ENCODE results near the gene CREM.
"Not testable (repeated sequence)": the region's sequence is repeated elsewhere in the genome, so short reads cannot be mapped to it uniquely, and the experiment has no call there.

The CREM gene

GRCh38 chr10:35195361-35196306, 69.0 kb downstream of the CREM start:
- DNase-seq: peak; percentile 82

- no peak for DNase-seq
Observed at GRCh38 chr10:35200487-35200886, 73.8 kb downstream of the CREM start.

- no peak for DNase-seq
Observed at GRCh38 chr10:35201234-35201633, 74.6 kb downstream of the CREM start.

GRCh38 chr10:35202050-35202449, 75.4 kb downstream of the CREM start:
- DNase-seq: no peak

GRCh38 chr10:35203745-35204144, 77.1 kb downstream of the CREM start:
- DNase-seq: no peak

- no peak for DNase-seq
Observed at GRCh38 chr10:35204650-35205319, 78.1 kb downstream of the CREM start.

GRCh38 chr10:35206274-35206673, 79.6 kb downstream of the CREM start:
- no peak for DNase-seq

GRCh38 chr10:35208536-35208935, 81.9 kb downstream of the CREM start:
- DNase-seq: peak; percentile 55

- no peak for DNase-seq
Observed at GRCh38 chr10:35208949-35209613, 82.4 kb downstream of the CREM start.

GRCh38 chr10:35210961-35211360, 84.3 kb downstream of the CREM start:
- DNase-seq: no peak

GRCh38 chr10:35211390-35211789, 84.7 kb downstream of the CREM start:
- DNase-seq: no peak

- no peak for DNase-seq
Observed at GRCh38 chr10:35212856-35213255, 86.2 kb downstream of the CREM start.

GRCh38 chr10:35213699-35214098, 87.1 kb downstream of the CREM start:
- DNase-seq: no peak

GRCh38 chr10:35214607-35215020, 88.0 kb downstream of the CREM start:
- no peak for DNase-seq

- DNase-seq: no peak
Observed at GRCh38 chr10:35215107-35215506, 88.5 kb downstream of the CREM start.

- peak; percentile 52 for DNase-seq
Observed at GRCh38 chr10:35216303-35216905, 89.8 kb downstream of the CREM start.

- not testable (repeated sequence) for DNase-seq
Observed at GRCh38 chr10:35216956-35217355, 90.3 kb downstream of the CREM start.

GRCh38 chr10:35217455-35217854, 90.8 kb downstream of the CREM start:
- DNase-seq: no peak

- DNase-seq: peak; percentile 92
Observed at GRCh38 chr10:35218339-35218955, 91.8 kb downstream of the CREM start.

- peak; percentile 43 for DNase-seq
Observed at GRCh38 chr10:35219292-35219691, 92.6 kb downstream of the CREM start.

- no peak for DNase-seq
Observed at GRCh38 chr10:35219891-35220890, 93.5 kb downstream of the CREM start.

All from activated CD4-positive, alpha-beta T cell treated with anti-CD3 and anti-CD28 coated beads for 48 hours (primary cell).